Natural killer cell treated with Interleukin-12 subunit alpha and Interleukin-12 subunit beta and Interleukin-15 and Interleukin-18, amount 100 ng/mL, for 72 hours (primary cell): ENCODE measurements around the gene ALDH1B1. TPM values are rescaled to one million over a fixed set of nuclear protein-coding genes. Genes with fewer than 3 reads are reported as not detected.
"Not testable (repeated sequence)": the region's sequence is repeated elsewhere in the genome, so short reads cannot be mapped to it uniquely, and the experiment has no call there.

Source experiments
- ATAC-seq, 2 donors: fragments of 150-1000 bp; cut with Tn5 transposase in 1 of 2; sonication (Bioruptor Pico), chemical (Tn5 transposase) in 1 of 2; 2 replicates each; pipeline ENCODE4 v1.10.0; 2021
- DNase-seq: peaks from one replicate; pipeline ENCODE4 v3.0.0; 2022; ENCODE audit warnings: low spot score
- H3K27ac Mint-ChIP-seq, 2 donors: 1 replicate in 1 of 2; 2 replicates in 1 of 2; pipeline ENCODE4 v1.8.0; 2022; ENCODE audit warnings: mixed read lengths in 2 of 2, mild to moderate bottlenecking in 1 of 2, moderate library complexity in 1 of 2
- H3K27me3 Mint-ChIP-seq, 2 donors: 1 replicate in 1 of 2; 2 replicates in 1 of 2; pipeline ENCODE4 v1.8.0; 2022; ENCODE audit warnings: mixed read lengths in 2 of 2
- H3K36me3 Mint-ChIP-seq: one replicate; pipeline ENCODE4 v1.8.0; 2022; ENCODE audit warnings: mixed read lengths
- H3K4me1 Mint-ChIP-seq, 2 donors: 1 replicate in 1 of 2; 2 replicates in 1 of 2; pipeline ENCODE4 v1.8.0; 2022; ENCODE audit warnings: low read depth in 2 of 2, mixed read lengths in 2 of 2, mild to moderate bottlenecking in 1 of 2
- H3K4me3 Mint-ChIP-seq: one replicate; pipeline ENCODE4 v1.8.0; 2022; ENCODE audit warnings: mixed read lengths
- H3K9me3 Mint-ChIP-seq: 2 replicates; pipeline ENCODE4 v1.8.0; 2022; ENCODE audit warnings: mixed read lengths
- total RNA-seq, 2 donors: library from RNA; stranded (reverse); gene quantifications; one replicate each; pipeline ENCODE4 v1.2.3, GENCODE V29; 2022

The ALDH1B1 gene
- total RNA-seq, 2 donors from 2014 or later, result 16.7 to 25.6 TPM

DNA sequence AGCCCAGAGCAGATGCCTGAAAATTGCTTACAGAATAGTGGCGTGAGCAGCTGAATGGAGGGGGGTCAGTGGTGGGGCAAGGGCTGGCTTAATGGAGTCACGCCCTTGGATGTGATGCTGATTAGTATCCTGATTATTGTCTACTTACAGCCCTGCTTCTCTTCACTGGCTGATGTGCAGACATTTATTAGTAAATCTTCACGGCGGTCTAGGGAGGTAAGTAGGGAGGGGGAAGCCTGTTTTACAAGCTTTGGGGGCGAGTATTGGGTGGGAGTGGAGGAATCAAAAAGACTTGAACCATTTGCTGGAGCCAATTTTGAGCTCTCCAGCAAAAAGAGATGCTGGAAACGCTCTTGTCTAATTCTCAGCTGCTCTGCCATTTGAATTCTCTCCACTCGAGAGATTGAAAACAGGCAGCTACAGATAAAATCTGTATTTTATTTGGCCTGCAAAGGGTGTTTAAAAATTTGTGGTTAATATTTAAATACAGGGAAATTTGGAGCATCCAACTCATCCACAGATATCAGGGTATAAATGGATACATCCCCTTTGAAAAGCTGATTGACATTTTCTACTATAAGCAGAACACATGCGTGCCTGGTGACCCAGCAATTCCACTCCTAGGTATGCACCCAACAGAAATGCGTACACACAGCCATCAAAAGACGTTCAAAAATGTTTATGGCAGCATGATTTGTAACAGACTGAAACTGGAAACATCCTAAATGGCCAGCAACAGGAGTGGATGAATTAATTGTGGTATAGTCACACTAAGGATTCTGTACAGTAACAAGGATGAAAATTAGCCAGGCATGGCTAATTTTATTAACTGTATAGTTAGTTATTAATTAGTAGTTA is 19.5 kb upstream of the ALDH1B1 start:
- H3K4me3 Mint-ChIP-seq, result no peak overlapping the region
- no peak overlapping the region for H3K27ac Mint-ChIP-seq
- no peak for DNase-seq
- peaks cover 10 to 23% of the 10 kb centered on the region in 2 donors for H3K27me3 Mint-ChIP-seq
- no peak for ATAC-seq
- H3K4me1 Mint-ChIP-seq, result no peaks in the 10 kb centered on the region
- no peaks in the 10 kb centered on the region for H3K9me3 Mint-ChIP-seq
- H3K36me3 Mint-ChIP-seq, result no peaks in the 10 kb centered on the region

DNA sequence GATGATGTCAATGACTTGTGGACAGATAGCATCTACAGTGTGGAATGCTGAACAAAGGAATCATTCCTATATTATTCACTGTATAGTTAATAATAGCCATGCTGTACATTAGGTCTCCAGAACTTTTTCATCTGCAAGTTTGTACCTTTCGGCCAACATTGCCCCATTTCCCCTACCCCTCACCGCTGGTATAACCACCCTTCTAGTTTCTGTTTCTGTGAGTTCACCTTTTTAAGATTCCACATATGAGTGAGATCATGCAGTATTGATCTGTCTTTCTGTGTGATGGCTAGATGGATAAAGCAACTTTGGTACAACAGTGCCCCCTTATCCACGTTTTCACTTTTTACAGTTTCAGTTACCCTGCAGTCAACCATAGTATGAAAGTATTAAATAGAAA is 18.8 kb upstream of the ALDH1B1 start:
- DNase-seq (no peak), ATAC-seq (no peak)
- Mint-ChIP-seq H3K9me3 (no peaks in the 10 kb centered on the region), H3K4me3 (no peak overlapping the region), H3K4me1 (no peaks in the 10 kb centered on the region), H3K27me3 (peaks cover 10 to 23% of the 10 kb centered on the region in 2 donors), H3K36me3 (no peaks in the 10 kb centered on the region), H3K27ac (no peak overlapping the region)

DNA sequence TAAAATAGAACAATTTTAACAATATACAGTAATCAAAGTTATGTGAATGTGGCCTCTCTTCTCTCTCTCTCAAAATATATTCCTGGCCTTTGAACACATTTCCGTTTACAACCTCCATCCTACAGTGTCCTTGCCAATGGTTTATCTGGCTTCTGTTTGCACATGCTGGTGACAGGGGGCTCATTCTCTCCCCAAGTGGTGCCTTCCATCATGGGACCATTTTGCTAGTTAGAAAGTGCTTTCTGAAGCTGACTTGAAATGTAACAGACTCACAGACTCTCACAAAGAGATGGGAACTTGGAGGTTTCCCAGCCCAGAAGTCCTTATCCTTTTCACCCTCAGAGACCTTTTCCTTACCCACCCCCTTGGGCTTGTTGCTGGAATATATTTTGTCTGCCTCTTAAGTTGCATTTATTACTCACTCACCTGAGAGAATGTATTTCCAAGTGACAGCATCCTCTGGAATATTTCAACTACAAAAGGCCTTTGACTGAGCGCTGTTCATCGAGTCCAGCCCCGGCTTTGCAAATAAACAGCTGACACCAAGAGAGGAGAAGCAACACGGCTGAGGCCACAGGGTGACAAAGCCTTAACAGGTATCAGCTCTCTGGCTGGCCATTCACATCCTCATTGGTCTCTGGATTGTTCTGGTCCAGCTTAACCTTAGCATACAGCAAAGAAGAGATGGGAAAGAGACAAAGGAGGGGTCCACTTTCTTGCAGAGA is 17.5 kb upstream of the ALDH1B1 start:
- ATAC-seq, result no peak
- no peak for DNase-seq
- Mint-ChIP-seq H3K4me1 (no peaks in the 10 kb centered on the region), H3K4me3 (no peak overlapping the region), H3K36me3 (no peaks in the 10 kb centered on the region), H3K27me3 (peaks cover 10 to 23% of the 10 kb centered on the region in 2 donors), H3K27ac (no peak overlapping the region), H3K9me3 (no peaks in the 10 kb centered on the region)

DNA sequence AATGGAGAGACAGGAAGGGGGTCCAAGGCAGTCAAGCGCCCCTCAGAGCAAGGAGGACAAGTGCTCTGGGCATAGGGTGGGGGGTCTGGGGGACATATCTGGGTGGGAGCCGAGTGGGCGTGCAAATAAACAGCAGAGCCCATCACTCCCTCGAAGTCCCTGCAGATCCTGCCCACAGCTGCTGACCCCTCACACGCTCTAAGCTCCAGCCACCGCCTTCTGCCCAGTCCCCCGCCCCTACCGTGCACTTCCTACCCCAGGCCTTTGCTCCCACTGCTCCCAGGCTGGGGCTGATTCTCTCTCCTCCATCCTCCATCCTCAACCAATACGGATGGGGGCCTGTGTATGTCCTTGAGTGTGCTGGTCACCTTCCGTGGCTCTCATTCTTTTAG is 16.9 kb upstream of the ALDH1B1 start:
- no peaks in the 10 kb centered on the region for H3K9me3 Mint-ChIP-seq
- H3K27ac Mint-ChIP-seq, result no peak overlapping the region
- H3K4me1 Mint-ChIP-seq, result no peaks in the 10 kb centered on the region
- H3K4me3 Mint-ChIP-seq, result no peak overlapping the region
- H3K27me3 Mint-ChIP-seq, result peaks cover 10 to 23% of the 10 kb centered on the region in 2 donors
- DNase-seq, result no peak
- H3K36me3 Mint-ChIP-seq, result no peaks in the 10 kb centered on the region
- no peak for ATAC-seq

DNA sequence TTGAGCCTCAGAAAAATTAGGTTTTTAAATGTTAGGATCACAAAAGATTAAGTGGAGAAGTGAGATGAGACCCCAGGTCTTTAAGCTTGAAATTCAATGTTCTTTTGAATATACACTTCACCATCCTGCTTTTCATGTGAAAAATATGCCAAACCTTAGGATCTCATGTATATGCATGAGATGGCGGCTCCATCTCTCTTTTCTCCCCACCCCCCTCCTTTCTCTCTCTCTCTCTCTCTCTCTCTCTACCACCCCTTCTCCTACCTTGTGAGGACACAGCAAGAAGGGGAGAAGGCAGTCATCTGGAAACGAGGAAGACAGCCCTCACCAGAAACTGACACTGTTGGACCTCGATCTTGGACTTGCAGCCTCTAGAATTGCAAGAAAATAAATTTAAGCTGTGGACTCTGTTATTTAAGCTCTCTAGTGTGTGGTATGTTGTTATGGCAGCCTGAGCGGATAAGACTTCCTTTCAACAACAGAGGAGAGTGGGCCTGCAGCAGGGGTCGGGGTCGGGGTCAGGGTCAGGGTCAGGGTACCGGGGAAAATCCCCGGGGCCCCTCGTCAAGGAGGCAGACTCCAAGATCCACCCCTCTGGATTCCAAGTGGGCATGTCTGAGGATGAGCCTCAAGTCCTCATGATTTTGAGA is 16.4 kb upstream of the ALDH1B1 start:
- Mint-ChIP-seq H3K4me1 (no peaks in the 10 kb centered on the region), H3K9me3 (no peaks in the 10 kb centered on the region), H3K4me3 (no peak overlapping the region), H3K27ac (no peak overlapping the region), H3K27me3 (peaks cover 7 to 23% of the 10 kb centered on the region in 2 donors), H3K36me3 (no peaks in the 10 kb centered on the region)
- ATAC-seq, result no peak
- no peak for DNase-seq

DNA sequence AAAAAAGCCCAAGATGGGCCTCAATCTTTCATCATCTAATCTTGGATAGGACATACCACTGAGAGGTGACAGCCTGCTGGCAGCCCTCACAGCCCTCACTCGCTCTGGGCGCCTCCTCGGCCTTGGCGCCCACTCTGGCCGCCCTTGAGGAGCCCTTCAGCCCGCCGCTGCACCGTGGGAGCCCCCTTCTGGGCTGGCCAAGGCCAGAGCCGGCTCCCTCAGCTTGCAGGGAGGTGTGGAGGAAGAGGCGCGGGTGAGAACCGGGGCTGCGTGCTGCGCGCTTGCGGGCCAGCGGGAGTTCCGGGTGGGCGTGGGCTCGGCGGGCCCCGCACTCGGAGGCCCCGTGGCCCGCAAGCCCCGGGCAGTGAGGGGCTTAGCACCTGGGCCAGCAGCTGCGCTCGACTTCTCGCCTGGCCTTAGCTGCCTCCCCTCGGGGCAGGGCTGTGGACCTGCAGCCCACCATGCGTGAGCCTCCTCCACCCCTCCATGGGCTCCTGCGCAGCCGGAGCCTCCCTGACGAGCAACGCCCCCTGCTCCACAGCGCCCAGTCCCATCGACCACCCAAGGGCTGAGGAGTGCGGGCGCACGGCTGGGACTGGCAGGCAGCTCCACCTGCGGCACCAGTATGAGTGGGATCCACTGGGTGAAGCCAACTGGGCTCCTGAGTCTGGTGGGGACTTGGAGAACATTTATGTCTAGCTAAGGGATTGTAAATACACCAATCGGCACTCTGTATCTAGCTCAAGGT is 15.0 kb upstream of the ALDH1B1 start:
- DNase-seq, H3K36me3 Mint-ChIP-seq, H3K4me3 Mint-ChIP-seq, H3K4me1 Mint-ChIP-seq, H3K27ac Mint-ChIP-seq, H3K9me3 Mint-ChIP-seq: not testable (repeated sequence)
- peak in 1 of 2 donors; percentile 18 for ATAC-seq
- peaks cover 4 to 16% of the 10 kb centered on the region in 2 donors for H3K27me3 Mint-ChIP-seq

DNA sequence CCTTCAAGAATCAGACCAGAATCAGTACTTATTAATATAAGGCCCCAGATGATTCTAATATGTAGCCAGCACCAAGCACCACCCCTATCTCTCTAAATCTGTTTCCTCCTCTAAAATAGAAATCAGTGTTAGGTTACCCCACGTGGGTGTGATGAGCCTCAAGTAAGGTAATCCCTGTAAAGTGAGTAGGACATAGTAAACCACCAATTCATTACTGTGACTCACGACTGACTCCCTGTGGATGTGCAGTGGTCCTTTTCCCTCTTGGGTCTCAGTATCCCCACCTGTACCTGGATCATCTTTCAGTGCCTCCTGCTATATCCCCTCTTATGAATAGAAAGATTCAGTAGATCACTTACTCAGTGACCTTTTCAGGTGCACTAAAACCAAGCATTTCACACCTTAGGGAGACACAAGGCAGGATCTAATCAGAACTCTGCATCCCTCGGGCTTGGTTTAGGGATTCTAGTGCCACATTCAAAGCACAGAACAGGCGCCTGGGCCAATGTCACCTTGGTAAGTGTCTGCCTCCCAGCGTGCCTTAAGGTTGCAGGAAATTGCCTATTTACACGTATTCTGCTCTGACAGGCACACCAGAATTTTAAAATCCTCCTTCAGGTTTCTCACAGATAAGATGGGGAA is 12.2 kb upstream of the ALDH1B1 start:
- H3K4me3 Mint-ChIP-seq, result no peak overlapping the region
- no peaks in the 10 kb centered on the region for H3K9me3 Mint-ChIP-seq
- no peak overlapping the region for H3K27ac Mint-ChIP-seq
- no peaks in the 10 kb centered on the region for H3K4me1 Mint-ChIP-seq
- peaks cover 12 to 16% of the 10 kb centered on the region in 2 donors for H3K27me3 Mint-ChIP-seq
- no peaks in the 10 kb centered on the region for H3K36me3 Mint-ChIP-seq
- DNase-seq, result no peak
- ATAC-seq, result no peak

DNA sequence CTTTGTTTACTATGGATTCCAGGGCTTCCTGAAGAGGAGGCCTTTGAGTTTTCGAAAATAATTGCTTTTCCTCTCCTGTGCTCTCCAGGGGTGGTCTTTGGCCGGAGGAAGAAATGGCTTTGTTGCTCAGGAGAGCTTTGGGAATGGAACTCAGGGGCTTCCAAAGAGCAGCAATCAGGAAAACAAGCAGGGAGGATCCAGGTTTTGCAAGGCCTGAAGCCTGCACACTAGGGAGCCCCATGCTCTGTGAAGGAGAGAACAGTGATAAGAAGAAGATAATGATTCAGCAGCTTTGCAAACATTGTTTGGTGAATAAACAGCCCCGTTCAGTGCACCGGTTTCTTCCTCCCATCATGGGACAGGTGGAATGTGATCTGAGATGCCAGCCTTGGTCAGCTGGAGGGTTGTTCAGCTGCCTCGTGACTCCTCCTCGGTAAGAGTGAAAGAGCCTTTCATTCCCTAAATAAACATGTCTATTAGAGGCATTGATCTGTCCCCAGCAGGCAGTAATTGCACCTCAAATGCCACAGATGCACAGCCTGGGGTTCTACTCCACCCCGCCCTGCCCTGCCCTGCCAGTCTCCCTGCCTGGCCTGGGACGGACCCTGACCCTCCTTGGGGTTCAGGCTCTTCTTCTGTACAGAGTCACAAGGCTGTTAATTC is 11.5 kb upstream of the ALDH1B1 start:
- ATAC-seq, result no peak

DNA sequence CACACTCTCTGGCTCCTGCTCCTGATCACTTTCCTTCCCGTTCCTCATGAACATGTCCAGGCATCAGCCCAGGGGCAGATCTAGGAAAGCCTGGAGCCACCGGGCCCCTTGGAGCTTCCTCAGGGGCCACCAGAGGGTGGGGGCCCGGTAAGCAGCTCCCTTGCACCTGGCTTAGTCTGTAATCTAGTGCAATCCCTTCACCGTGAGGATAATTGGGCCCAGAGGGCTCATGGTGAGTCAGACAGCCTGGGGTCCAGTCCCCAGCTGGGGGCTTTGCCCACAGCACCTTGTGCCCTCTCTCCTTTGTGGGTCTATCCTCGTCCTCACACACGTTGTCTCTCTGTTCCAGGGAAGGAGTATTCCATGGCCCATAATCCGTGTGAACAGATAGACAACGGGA is 10.4 kb upstream of the ALDH1B1 start:
- DNase-seq (peak; percentile 40), ATAC-seq (no peak)
- peaks cover 12 to 17% of the 10 kb centered on the region in 2 donors for H3K27me3 Mint-ChIP-seq
- H3K4me1 Mint-ChIP-seq, result no peaks in the 10 kb centered on the region
- no peak overlapping the region for H3K27ac Mint-ChIP-seq
- no peaks in the 10 kb centered on the region for H3K36me3 Mint-ChIP-seq
- H3K9me3 Mint-ChIP-seq, result no peaks in the 10 kb centered on the region
- no peak overlapping the region for H3K4me3 Mint-ChIP-seq

More for the DNA sequence above, 11.5 kb upstream of the ALDH1B1 start:
- Mint-ChIP-seq H3K36me3 (no peaks in the 10 kb centered on the region), H3K27ac (no peak overlapping the region), H3K4me1 (no peaks in the 10 kb centered on the region), H3K9me3 (no peaks in the 10 kb centered on the region), H3K27me3 (peaks cover 12 to 17% of the 10 kb centered on the region in 2 donors), H3K4me3 (no peak overlapping the region)
- no peak for DNase-seq

DNA sequence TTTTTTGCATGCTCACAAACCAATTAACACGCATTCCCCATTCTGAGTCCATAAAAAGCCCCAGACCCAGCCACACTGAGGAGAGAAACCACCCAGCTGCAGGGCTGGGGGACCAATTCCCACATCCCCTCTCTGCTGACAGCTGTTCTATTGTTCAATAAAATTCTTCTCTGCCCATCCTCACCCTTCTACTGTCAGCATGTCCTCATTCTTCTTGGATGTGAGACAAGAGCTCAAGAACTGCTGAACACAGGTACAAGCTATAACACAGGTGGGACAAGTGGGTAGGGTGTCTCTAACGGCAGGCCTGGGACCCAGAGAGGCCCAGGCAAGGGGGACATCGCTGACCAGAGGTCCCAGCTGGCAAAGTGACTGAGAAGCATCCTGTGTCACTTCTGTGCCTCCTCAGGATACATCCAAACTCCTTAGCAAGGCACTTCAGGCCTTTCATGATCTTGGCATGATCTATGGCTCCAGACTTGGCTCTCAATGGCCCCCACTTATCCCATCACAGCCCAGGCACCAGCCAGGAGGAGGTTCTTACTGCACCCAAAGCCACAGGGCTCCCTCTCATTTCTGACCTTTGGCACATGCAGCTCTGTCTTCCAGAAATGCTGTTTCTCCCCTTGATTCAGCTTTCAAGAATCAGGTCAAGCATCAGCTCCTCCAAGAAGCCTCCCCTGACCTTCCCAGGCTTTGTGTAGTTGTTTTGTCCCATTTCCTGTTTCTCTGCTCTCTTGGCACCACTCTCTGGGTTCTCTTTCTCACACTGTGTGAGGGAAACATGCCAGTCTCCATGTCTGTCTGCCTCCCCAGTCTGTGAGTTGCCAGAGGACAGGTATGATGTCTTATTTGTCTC is 7.3 kb upstream of the ALDH1B1 start:
- Mint-ChIP-seq H3K27me3 (peaks cover 12 to 17% of the 10 kb centered on the region in 2 donors), H3K4me3 (no peak overlapping the region), H3K36me3 (no peaks in the 10 kb centered on the region)

DNA sequence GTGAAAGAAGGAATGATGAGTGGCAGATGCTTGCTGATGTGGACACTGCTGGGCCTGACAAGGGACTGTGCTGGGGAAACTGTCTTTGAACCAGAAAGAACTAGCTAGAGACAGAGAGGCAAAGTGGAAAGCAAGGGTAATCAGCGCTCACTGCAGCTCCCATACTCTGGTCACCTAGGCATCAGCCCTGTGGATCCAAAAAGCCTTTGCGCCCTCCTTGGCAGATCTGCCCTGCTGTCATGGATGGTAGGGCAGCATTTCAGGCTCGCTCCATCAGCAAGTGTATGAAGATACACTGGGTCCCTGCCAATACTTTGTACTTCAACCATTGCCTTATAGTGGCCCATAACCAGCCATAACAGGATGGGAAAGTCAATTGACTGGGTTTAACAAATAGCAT is 6.6 kb upstream of the ALDH1B1 start:
- Mint-ChIP-seq H3K9me3 (no peaks in the 10 kb centered on the region), H3K4me3 (no peak overlapping the region), H3K4me1 (peaks cover 0 to under 1% of the 10 kb centered on the region in 2 donors), H3K27ac (no peak overlapping the region), H3K27me3 (peaks cover 14 to 19% of the 10 kb centered on the region in 2 donors), H3K36me3 (no peaks in the 10 kb centered on the region)
- DNase-seq (no peak), ATAC-seq (no peak)

More for the DNA sequence above, 7.3 kb upstream of the ALDH1B1 start:
- no peak overlapping the region for H3K27ac Mint-ChIP-seq
- ATAC-seq (no peak), DNase-seq (peak; percentile 10)
- no peaks in the 10 kb centered on the region for H3K4me1 Mint-ChIP-seq
- no peaks in the 10 kb centered on the region for H3K9me3 Mint-ChIP-seq

DNA sequence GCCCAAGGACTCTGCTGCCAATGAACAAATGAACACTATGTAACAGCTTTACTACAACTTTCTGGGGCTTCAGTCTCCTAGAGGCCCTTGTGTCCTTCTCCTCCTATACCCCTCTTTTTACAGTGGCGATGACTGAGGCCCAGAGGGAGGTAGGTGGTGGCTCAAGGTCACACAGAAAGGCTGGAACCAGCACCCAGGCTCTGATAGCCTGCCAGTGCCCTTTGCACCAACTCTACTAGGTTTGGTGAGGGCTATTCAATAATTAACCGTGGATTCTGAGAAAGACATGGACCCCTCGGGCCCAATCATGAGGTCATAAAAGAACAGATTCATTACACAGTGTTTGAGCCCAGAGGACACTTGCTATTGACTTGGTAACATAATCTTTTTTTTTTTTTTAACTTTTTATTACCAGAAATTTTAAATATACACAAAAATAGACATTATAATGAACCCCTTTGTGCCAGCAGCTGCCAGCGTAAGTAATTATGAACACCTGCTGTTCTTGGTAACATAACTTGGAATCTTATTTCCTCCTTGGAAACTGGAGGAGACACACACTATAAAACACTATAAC is 6.1 kb upstream of the ALDH1B1 start:
- Mint-ChIP-seq H3K9me3 (no peaks in the 10 kb centered on the region), H3K4me1 (peaks cover 0 to 4% of the 10 kb centered on the region in 2 donors), H3K27ac (no peak overlapping the region), H3K4me3 (no peak overlapping the region), H3K27me3 (peaks cover 19 to 21% of the 10 kb centered on the region in 2 donors), H3K36me3 (no peaks in the 10 kb centered on the region)
- ATAC-seq (no peak), DNase-seq (no peak)
